GM18519 (cell line): ENCODE data around the gene IL12B.
"Not testable (repeated sequence)": the region's sequence is repeated elsewhere in the genome, so short reads cannot be mapped to it uniquely, and the experiment has no call there.

ENCODE experiments used
- ATAC-seq: cut with Tn5 transposase; IDR thresholded peaks from one replicate; pipeline ENCODE4 v1.9.1; 2021; ENCODE audit warnings: mild to moderate bottlenecking, moderate library complexity; ENCODE audit not compliant: unreplicated experiment, low FRiP score

The IL12B gene

GRCh38 chr5:159301466-159301865 lies 28.8 kb downstream of the IL12B start:
- ATAC-seq: no peak

DNA sequence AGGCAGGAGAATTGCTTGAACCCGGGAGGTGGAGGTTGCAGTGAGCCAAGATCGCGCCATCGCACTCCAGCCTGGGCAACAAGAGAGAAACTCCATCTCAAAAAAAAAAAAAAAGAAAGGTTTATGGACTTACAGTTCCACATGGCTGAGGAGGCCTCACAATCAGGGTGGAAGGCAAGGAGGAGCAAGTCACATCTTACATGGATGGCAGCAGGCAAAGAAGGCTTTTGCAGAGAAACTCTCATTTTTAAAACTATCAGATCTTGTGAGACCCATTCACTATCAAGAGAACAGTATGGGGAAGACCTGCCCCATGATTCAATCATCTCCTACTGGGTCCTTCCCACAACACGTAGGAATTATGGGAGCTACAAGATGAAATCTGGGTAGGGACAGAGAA lies 33.0 kb downstream of the IL12B start:
- ATAC-seq: not testable (repeated sequence)

- no peak for ATAC-seq
These were observed 35.4 kb downstream of the IL12B start for GRCh38 chr5:159294921-159295320.

DNA sequence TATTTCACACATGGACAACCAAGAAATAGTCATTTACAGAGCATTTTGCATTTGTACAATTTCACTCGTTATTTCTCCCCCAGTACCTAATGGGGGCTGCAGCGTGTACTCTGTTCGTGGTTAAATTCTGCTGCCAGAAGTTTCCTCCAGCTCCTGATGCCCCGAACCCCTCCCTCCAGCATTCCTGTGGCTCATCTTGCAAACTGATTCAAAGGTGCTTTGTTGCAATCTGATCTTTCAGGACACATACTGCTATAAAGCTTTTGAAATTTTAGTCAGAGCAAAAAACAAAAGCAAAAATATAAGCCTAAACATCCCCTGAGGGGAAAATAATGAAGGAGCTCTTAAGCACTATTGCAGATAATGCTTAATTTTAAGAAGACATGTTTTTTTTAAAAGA lies 39.5 kb downstream of the IL12B start:
- ATAC-seq: no peak

- ATAC-seq: no peak
These were observed 43.8 kb downstream of the IL12B start for GRCh38 chr5:159286420-159287035.

- ATAC-seq: no peak
These were observed 55.6 kb downstream of the IL12B start for GRCh38 chr5:159274676-159275075.

GRCh38 chr5:159273923-159274322 lies 56.4 kb downstream of the IL12B start:
- no peak for ATAC-seq

- ATAC-seq: no peak
These were observed 60.6 kb downstream of the IL12B start for GRCh38 chr5:159269723-159270122.

DNA sequence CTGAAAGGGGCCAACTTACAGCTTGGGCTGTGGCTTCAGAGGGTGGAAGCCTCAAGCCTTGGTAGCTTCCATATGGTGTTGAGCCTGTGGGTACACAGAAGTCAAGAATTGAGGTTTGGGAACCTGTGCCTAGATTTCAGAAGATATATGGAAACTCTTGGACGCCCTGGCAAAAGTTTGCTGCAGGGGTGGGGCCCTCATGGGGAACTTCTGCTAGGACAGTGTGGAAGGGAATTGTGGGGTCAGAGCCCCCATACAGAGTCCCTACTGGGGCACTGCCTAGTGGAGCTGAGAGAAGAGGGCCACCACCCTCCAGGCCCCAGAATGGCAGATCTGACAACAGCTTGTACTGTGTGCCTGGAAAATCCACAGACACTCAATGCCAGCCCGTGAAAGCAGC lies 63.5 kb downstream of the IL12B start:
- not testable (repeated sequence) for ATAC-seq
